KMS-11 (cell line): ENCODE data around the gene SGCD.

ENCODE experiments used
- H2AFZ ChIP-seq: fragments of 200-600 bp; sonication (generic); 2 replicates; pipeline ENCODE4 v1.6.1; 2016; ENCODE audit warnings: antibody characterized with exemption, mixed run types, low read depth
- H3K27ac ChIP-seq: fragments of 200-600 bp; sonication (generic); 2 replicates; pipeline ENCODE4 v1.6.1; 2016; ENCODE audit warnings: mild to moderate bottlenecking, mixed run types
- H3K27me3 ChIP-seq: fragments of 200-600 bp; sonication (generic); 2 replicates; pipeline ENCODE4 v1.6.1; 2017; ENCODE audit warnings: mild to moderate bottlenecking, low read depth, mixed run types, moderate library complexity; ENCODE audit not compliant: insufficient read depth
- H3K36me3 ChIP-seq: fragments of 200-600 bp; sonication (generic); 2 replicates; pipeline ENCODE4 v1.6.1; 2017; ENCODE audit warnings: mild to moderate bottlenecking, mixed run types; ENCODE audit not compliant: insufficient read depth
- H3K4me1 ChIP-seq: fragments of 200-600 bp; sonication (generic); 2 replicates; pipeline ENCODE4 v1.6.1; 2016; ENCODE audit warnings: mild to moderate bottlenecking, low read depth, mixed run types; ENCODE audit not compliant: poor library complexity, severe bottlenecking
- H3K4me2 ChIP-seq: fragments of 200-600 bp; sonication (generic); 2 replicates; pipeline ENCODE4 v1.7.0; 2016; ENCODE audit warnings: mild to moderate bottlenecking, mixed run types
- H3K4me3 ChIP-seq: fragments of 200-600 bp; sonication (generic); IDR thresholded peaks from 2 replicates; pipeline ENCODE4 v1.6.1; 2017; ENCODE audit warnings: low read depth, low read length, mixed read lengths; ENCODE audit not compliant: insufficient read depth
- H3K79me2 ChIP-seq: fragments of 200-600 bp; sonication (generic); 2 replicates; pipeline ENCODE4 v1.6.1; 2016; ENCODE audit warnings: low read depth, mixed run types; ENCODE audit not compliant: insufficient read depth
- H3K9ac ChIP-seq: fragments of 200-600 bp; sonication (generic); 2 replicates; pipeline ENCODE4 v1.6.1; 2016; ENCODE audit warnings: mild to moderate bottlenecking, mixed run types
- H4K20me1 ChIP-seq: fragments of 200-600 bp; sonication (generic); 2 replicates; pipeline ENCODE4 v1.6.1; 2016; ENCODE audit warnings: mild to moderate bottlenecking, mixed run types; ENCODE audit not compliant: insufficient read depth
- TF ChIP-seq, protein P1 (sequence below): fragments of 200-600 bp; sonication (generic); conservative IDR thresholded peaks from 2 replicates; pipeline ENCODE4 v1.6.1; 2017; ENCODE audit warnings: low read depth, mild to moderate bottlenecking, antibody characterized with exemption, low read length, moderate library complexity, mixed read lengths

SGCD gene

GRCh38 chr5:156326718-156327259 is at the start of gene SGCD:
SGCD (plus strand) TSS chr5:156327164.
- Histone ChIP-seq H3K36me3 (no peaks in the 10 kb centered on the region), H3K27me3 (no peaks in the 10 kb centered on the region), H3K9ac (no peak within 1 kb of the TSS), H3K79me2 (no peaks in the 10 kb centered on the region), H4K20me1 (no peaks in the 10 kb centered on the region), H3K4me3 (no peak within 1 kb of the TSS), H3K27ac (no peak within 1 kb of the TSS), H3K4me1 (no peaks in the 10 kb centered on the region), H3K4me2 (no peak within 1 kb of the TSS), H2AFZ (no peak within 1 kb of the TSS)
- TF ChIP-seq, protein P1, sequence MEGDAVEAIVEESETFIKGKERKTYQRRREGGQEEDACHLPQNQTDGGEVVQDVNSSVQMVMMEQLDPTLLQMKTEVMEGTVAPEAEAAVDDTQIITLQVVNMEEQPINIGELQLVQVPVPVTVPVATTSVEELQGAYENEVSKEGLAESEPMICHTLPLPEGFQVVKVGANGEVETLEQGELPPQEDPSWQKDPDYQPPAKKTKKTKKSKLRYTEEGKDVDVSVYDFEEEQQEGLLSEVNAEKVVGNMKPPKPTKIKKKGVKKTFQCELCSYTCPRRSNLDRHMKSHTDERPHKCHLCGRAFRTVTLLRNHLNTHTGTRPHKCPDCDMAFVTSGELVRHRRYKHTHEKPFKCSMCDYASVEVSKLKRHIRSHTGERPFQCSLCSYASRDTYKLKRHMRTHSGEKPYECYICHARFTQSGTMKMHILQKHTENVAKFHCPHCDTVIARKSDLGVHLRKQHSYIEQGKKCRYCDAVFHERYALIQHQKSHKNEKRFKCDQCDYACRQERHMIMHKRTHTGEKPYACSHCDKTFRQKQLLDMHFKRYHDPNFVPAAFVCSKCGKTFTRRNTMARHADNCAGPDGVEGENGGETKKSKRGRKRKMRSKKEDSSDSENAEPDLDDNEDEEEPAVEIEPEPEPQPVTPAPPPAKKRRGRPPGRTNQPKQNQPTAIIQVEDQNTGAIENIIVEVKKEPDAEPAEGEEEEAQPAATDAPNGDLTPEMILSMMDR: no peak

DNA sequence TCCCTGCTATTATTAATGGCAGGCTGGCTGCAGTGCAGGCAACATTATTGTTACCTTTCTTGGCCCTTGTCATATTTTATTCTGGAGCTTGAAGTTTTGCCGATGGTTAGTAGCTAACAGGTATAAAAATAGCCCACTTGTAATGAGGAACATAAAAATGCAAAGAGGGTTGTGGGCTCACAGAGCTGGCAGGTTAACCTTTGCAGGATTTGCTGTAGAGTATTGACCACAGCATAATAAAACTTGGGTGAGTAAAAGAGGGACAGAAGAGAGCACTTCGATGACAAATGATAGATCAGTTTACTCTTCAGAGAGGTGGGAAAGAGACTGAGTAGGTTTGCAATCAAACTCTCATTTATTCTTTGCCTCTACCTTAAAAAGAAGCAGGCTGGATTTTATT is 49.7 kb upstream of the SGCD start:
- Histone ChIP-seq H3K9ac (no peak overlapping the region), H4K20me1 (no peaks in the 10 kb centered on the region), H3K4me2 (no peak overlapping the region), H2AFZ (no peak overlapping the region), H3K79me2 (no peaks in the 10 kb centered on the region), H3K27ac (no peak overlapping the region), H3K27me3 (no peaks in the 10 kb centered on the region), H3K4me1 (no peaks in the 10 kb centered on the region), H3K4me3 (no peak overlapping the region), H3K36me3 (no peaks in the 10 kb centered on the region)
- TF ChIP-seq, protein P1: no peak

GRCh38 chr5:156295431-156295830 is 31.5 kb upstream of the SGCD start:
- TF ChIP-seq, protein P1: no peak
- Histone ChIP-seq H3K27me3 (no peaks in the 10 kb centered on the region), H3K36me3 (no peaks in the 10 kb centered on the region)

GRCh38 chr5:156310115-156310514 is 16.8 kb upstream of the SGCD start:
- H3K27me3 ChIP-seq: no peaks in the 10 kb centered on the region
- H3K36me3 ChIP-seq: no peaks in the 10 kb centered on the region
- H3K9ac ChIP-seq: no peak overlapping the region
- H3K27ac ChIP-seq: no peak overlapping the region
- H3K4me1 ChIP-seq: no peaks in the 10 kb centered on the region
- H2AFZ ChIP-seq: no peak overlapping the region
- no peaks in the 10 kb centered on the region for H3K79me2 ChIP-seq
- no peak overlapping the region for H3K4me2 ChIP-seq
- H4K20me1 ChIP-seq: no peaks in the 10 kb centered on the region
- TF ChIP-seq, protein P1: no peak
- H3K4me3 ChIP-seq: no peak overlapping the region

More at GRCh38 chr5:156295431-156295830, 31.5 kb upstream of the SGCD start:
- Histone ChIP-seq H3K9ac (no peak overlapping the region), H3K27ac (no peak overlapping the region), H3K79me2 (no peaks in the 10 kb centered on the region), H3K4me3 (no peak overlapping the region), H3K4me1 (no peaks in the 10 kb centered on the region), H2AFZ (no peak overlapping the region), H4K20me1 (no peaks in the 10 kb centered on the region), H3K4me2 (no peak overlapping the region)
